H1 (cell line): ENCODE data around the gene DPH1.

Source experiments
- EP300 ChIP-seq, 2 experiments: IDR thresholded peaks; 1 replicate in 1 of 2; 2 replicates in 1 of 2; pipeline ENCODE4 v1.6.1; 2011 to 2012; ENCODE audit warnings: low read depth in 2 of 2, low read length in 2 of 2, mild to moderate bottlenecking in 2 of 2, borderline replicate concordance in 1 of 2, inconsistent platforms in 1 of 2, moderate library complexity in 1 of 2
- HDAC2 ChIP-seq, 2 experiments: fragments of 300-600 bp in 1 of 2; sonication (generic) in 1 of 2; IDR thresholded peaks; 2 replicates each; pipeline ENCODE4 v1.6.1; 2011 to 2012; ENCODE audit warnings: low read depth in 2 of 2, low read length in 2 of 2, mild to moderate bottlenecking in 2 of 2, moderate library complexity in 2 of 2, borderline replicate concordance in 1 of 2, inconsistent platforms in 1 of 2
- POLR2AphosphoS5 ChIP-seq: IDR thresholded peaks from 2 replicates; pipeline ENCODE4 v1.6.1; 2011; ENCODE audit warnings: low read depth, low read length
- SUZ12 ChIP-seq: fragments of 200-600 bp; sonication (generic); IDR thresholded peaks from 2 replicates; pipeline ENCODE4 v1.6.1; 2012; ENCODE audit warnings: mild to moderate bottlenecking, inconsistent platforms, low read length, moderate library complexity, mixed read lengths
- TCF12 ChIP-seq: IDR thresholded peaks from 2 replicates; pipeline ENCODE4 v1.6.1; 2011; ENCODE audit warnings: low read depth, mild to moderate bottlenecking, low read length
- TEAD4 ChIP-seq: IDR thresholded peaks from 2 replicates; pipeline ENCODE4 v1.6.1; 2012; ENCODE audit warnings: low read depth, low read length, inconsistent platforms, mixed read lengths
- YY1 ChIP-seq: IDR thresholded peaks from 2 replicates; pipeline ENCODE4 v1.6.1; 2011; ENCODE audit warnings: low read depth, mild to moderate bottlenecking, low read length
- TF ChIP-seq, protein P1 (sequence below), 3 experiments: IDR thresholded peaks; 1 replicate in 2 of 3; 2 replicates in 1 of 3; pipeline versions ENCODE4 v1.5.1 to v1.6.1; 2011; ENCODE audit warnings: low read length in 3 of 3, mild to moderate bottlenecking in 3 of 3, inconsistent platforms in 2 of 3, low read depth in 1 of 3, moderate library complexity in 1 of 3; ENCODE audit not compliant: insufficient read depth in 1 of 3; ENCODE audit errors: control extremely low read depth in 1 of 3
- TF ChIP-seq, protein P2 (sequence below): IDR thresholded peaks from 2 replicates; pipeline ENCODE4 v1.6.1; 2011; ENCODE audit warnings: low read length, improper control_type of control experiment

DNA sequence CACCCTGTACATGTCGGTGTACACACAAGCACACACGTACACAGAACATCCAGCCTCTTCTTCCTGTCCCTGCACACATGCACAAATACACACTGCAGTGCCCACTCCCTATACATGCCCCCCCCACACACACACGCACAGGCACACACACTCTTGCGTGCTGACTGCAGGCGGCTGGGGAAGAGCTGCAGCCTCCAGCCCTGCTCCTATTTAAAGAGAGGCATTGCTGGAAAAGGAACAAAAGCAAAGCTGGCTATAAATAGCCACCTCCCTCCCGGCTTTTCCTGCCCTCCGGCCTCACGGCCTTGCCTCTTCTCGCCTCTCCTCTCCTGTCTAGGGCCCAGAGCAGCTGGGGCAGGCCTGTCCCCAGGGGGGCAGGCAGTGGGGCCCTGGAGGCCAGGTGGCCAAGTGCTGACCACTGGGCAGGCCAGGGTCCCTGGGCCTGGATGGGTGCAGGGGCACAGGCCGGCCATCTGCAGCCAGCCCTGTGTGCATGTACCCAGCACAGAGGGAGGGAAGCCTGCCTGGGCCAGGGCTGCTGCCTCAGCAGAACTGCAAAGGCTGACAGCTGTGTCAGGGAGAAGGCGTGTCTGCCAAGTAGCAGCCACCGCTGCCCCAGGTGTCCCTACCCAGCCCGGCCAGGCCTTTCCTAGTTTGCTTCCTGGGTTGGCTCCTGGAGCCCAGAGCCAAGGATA is 30.2 kb upstream of the DPH1 start:
- TF ChIP-seq, protein P1, sequence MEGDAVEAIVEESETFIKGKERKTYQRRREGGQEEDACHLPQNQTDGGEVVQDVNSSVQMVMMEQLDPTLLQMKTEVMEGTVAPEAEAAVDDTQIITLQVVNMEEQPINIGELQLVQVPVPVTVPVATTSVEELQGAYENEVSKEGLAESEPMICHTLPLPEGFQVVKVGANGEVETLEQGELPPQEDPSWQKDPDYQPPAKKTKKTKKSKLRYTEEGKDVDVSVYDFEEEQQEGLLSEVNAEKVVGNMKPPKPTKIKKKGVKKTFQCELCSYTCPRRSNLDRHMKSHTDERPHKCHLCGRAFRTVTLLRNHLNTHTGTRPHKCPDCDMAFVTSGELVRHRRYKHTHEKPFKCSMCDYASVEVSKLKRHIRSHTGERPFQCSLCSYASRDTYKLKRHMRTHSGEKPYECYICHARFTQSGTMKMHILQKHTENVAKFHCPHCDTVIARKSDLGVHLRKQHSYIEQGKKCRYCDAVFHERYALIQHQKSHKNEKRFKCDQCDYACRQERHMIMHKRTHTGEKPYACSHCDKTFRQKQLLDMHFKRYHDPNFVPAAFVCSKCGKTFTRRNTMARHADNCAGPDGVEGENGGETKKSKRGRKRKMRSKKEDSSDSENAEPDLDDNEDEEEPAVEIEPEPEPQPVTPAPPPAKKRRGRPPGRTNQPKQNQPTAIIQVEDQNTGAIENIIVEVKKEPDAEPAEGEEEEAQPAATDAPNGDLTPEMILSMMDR (IDR thresholded peaks at IDR 0.05; ENCODE audit: control extremely low read depth in 1 of 3, insufficient read depth in 1 of 3, low read depth in 1 of 3, low read length in 3 of 3): no peak
- TF ChIP-seq HDAC2 (IDR thresholded peaks at IDR 0.05; ENCODE audit: borderline replicate concordance in 1 of 2, low read depth in 2 of 2, low read length in 2 of 2): no peak
- TF ChIP-seq TEAD4: no peak
- TF ChIP-seq, protein P2, sequence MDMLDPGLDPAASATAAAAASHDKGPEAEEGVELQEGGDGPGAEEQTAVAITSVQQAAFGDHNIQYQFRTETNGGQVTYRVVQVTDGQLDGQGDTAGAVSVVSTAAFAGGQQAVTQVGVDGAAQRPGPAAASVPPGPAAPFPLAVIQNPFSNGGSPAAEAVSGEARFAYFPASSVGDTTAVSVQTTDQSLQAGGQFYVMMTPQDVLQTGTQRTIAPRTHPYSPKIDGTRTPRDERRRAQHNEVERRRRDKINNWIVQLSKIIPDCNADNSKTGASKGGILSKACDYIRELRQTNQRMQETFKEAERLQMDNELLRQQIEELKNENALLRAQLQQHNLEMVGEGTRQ: no peak
- TF ChIP-seq YY1: no peak
- TF ChIP-seq EP300 (IDR thresholded peaks at IDR 0.05; ENCODE audit: borderline replicate concordance in 1 of 2, low read depth in 2 of 2, low read length in 2 of 2): no peak
- TF ChIP-seq TCF12: no peak
- no peak for TF ChIP-seq POLR2AphosphoS5
- no peak for TF ChIP-seq SUZ12
